ENCODE results near the gene SNX5.

DNA sequence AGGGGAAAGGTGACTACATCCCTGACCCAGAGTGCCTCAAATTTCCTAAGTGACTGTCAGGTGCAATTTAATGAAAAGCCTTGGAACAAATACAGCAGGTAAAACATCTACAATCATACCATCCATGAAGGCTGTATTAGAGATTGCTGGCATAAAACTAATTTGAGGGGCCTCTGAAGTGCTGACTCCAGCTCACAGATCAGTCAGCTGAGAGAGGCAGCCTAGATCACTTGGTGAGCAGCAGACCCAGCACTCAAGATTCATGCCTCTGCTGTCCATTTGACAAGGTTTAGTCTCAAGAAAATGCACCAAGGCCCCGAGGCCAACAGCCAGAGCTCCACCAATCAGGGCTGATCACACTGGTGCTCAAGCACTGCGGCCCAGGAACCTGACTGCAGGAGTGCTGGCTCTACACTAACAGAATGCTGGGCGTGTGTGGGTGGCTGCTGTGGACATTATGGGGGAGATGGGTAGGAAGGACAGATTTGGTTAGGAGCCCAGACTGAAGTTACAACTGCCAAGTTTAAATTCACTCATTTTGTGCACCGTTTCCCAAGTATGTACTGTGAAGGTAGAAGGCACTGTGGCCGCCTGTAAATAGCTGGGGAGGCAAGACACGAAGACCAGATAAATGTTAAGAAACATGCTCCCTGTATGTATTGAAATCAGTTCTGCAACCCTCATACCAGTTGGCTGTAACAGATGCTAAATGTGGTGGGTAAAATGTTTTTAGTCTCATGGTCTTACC lies 28.2 kb downstream of the SNX5 start:
- TF ChIP-seq SP1 (IDR thresholded peaks at IDR 0.05) (no peak), BHLHE40 (IDR thresholded peaks at IDR 0.05; ENCODE audit: borderline replicate concordance) (no peak), FOXM1 (IDR thresholded peaks at IDR 0.05; ENCODE audit: borderline replicate concordance) (no peak), SUZ12 (IDR thresholded peaks at IDR 0.05) (no peak), ZNF384 (IDR thresholded peaks at IDR 0.05) (no peak), HDGF (IDR thresholded peaks at IDR 0.05; ENCODE audit: borderline replicate concordance) (no peak), ELF4 (IDR thresholded peaks at IDR 0.05) (no peak), CTBP1 (IDR thresholded peaks at IDR 0.05; ENCODE audit: borderline replicate concordance) (no peak), L3MBTL2 (conservative IDR thresholded peaks at IDR 0.05) (no peak), TARDBP (IDR thresholded peaks at IDR 0.05) (no peak), NFRKB (IDR thresholded peaks at IDR 0.05) (no peak), ARNT (IDR thresholded peaks at IDR 0.05) (no peak)
- TF ChIP-seq, protein P1, sequence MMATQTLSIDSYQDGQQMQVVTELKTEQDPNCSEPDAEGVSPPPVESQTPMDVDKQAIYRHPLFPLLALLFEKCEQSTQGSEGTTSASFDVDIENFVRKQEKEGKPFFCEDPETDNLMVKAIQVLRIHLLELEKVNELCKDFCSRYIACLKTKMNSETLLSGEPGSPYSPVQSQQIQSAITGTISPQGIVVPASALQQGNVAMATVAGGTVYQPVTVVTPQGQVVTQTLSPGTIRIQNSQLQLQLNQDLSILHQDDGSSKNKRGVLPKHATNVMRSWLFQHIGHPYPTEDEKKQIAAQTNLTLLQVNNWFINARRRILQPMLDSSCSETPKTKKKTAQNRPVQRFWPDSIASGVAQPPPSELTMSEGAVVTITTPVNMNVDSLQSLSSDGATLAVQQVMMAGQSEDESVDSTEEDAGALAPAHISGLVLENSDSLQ (IDR thresholded peaks at IDR 0.05): 0 out of 2 replicates have a peak, but pooled peaks have one; percentile 23
